Panc1 (cell line): Measurements from ENCODE around the gene SUPT3H. TPM values are rescaled to one million over a fixed set of nuclear protein-coding genes. Genes with fewer than 3 reads are reported as not detected.

Source experiments
- ATAC-seq: fragments of 200-7000 bp; cut with Tn5 transposase; 2 replicates; pipeline ENCODE4 v1.9.1; 2020; ENCODE audit warnings: mild to moderate bottlenecking, moderate library complexity
- BruUV-seq: library from RNA; stranded (reverse); fragments of 400-500 nt; replicated peaks from 2 replicates; lab custom pipeline; 2021; lab: Mats Ljungman, UMichigan
- CTCF ChIA-PET: fragments of 300-600 bp; sonication (Branson Sonifier 250); formaldehyde crosslinking; loops from one replicate; lab custom pipeline; 2022; ENCODE audit warnings: antibody characterized with exemption; lab: Charles Lee
- POLR2A ChIA-PET: fragments of 300-600 bp; sonication (Branson Sonifier 250); formaldehyde crosslinking; loops from one replicate; lab custom pipeline; 2022; ENCODE audit warnings: antibody characterized with exemption; lab: Charles Lee
- DNase-seq: peaks from one replicate; pipeline ENCODE4 v3.0.0-alpha.2; 2010; ENCODE audit warnings: low read depth, low spot score
- H3K27ac ChIP-seq: 2 replicates; pipeline ENCODE4 v1.5.1; 2011; ENCODE audit warnings: mild to moderate bottlenecking, low read length, inconsistent platforms
- H3K27me3 ChIP-seq: fragments of 200-500 bp; sonication (Bioruptor generic); 2 replicates; pipeline ENCODE4 v1.6.0; 2014; ENCODE audit warnings: low read length, inconsistent platforms; ENCODE audit not compliant: control insufficient read depth, insufficient read depth
- H3K36me3 ChIP-seq: fragments of 200-500 bp; sonication (Bioruptor generic); 2 replicates; pipeline ENCODE4 v1.5.1; 2014; ENCODE audit warnings: inconsistent platforms, mild to moderate bottlenecking, low read length, moderate library complexity; ENCODE audit not compliant: control insufficient read depth, insufficient read depth
- H3K4me1 ChIP-seq: 2 replicates; pipeline ENCODE4 v1.5.1; 2011; ENCODE audit warnings: inconsistent platforms, mild to moderate bottlenecking, low read length, moderate library complexity; ENCODE audit not compliant: control insufficient read depth, insufficient read depth
- H3K4me3 ChIP-seq, 2 experiments: 2 replicates each; pipeline ENCODE4 v1.5.1; 2011 to 2012; ENCODE audit warnings: low read depth in 2 of 2, low read length in 2 of 2, mild to moderate bottlenecking in 2 of 2, inconsistent platforms in 1 of 2, moderate library complexity in 1 of 2
- H3K9me3 ChIP-seq: fragments of 200-500 bp; sonication (Bioruptor generic); 2 replicates; pipeline ENCODE4 v1.5.1; 2014; ENCODE audit warnings: low read depth, mild to moderate bottlenecking, inconsistent platforms, low read length, moderate library complexity; ENCODE audit not compliant: control insufficient read depth, insufficient read depth
- POLR2AphosphoS5 ChIP-seq: IDR thresholded peaks from 2 replicates; pipeline ENCODE4 v1.6.1; 2012; ENCODE audit warnings: mild to moderate bottlenecking, low read depth, low read length, moderate library complexity
- REST ChIP-seq, 2 experiments: IDR thresholded peaks; 2 replicates each; pipeline ENCODE4 v1.6.1; 2011 to 2012; ENCODE audit warnings: low read depth in 2 of 2, control low read depth in 1 of 2, low read length in 1 of 2, mild to moderate bottlenecking in 1 of 2, moderate library complexity in 1 of 2; ENCODE audit not compliant: insufficient read depth in 1 of 2
- SIN3A ChIP-seq: IDR thresholded peaks from 2 replicates; pipeline ENCODE4 v1.6.1; 2012; ENCODE audit warnings: low read depth, mild to moderate bottlenecking, low read length, moderate library complexity, borderline replicate concordance; ENCODE audit not compliant: insufficient read depth
- TCF7L2 ChIP-seq: IDR thresholded peaks from 2 replicates; pipeline ENCODE4 v1.6.1; 2011; ENCODE audit warnings: mild to moderate bottlenecking, low read depth, low read length, inconsistent platforms
- in situ Hi-C: cut with HindIII; loops from 2 replicates; pipeline ENCODE4 v1.10.0; 2016; ENCODE audit warnings: low sequenced_read_pairs, low pct_unique_long_range_greater_than_20kb
- intact Hi-C: fragments of 100-400 bp; cut with micrococcal nuclease; formaldehyde crosslinking; loops from one replicate; pipeline ENCODE4 v1.10.0; 2022; ENCODE audit not compliant: unreplicated experiment
- total RNA-seq: library from RNA; stranded (reverse); gene quantifications from one replicate; pipeline ENCODE4 v1.2.1, GENCODE V29; 2021; ENCODE audit not compliant: unreplicated experiment
- TF ChIP-seq, protein P1 (sequence below): fragments of 450-650 bp; IDR thresholded peaks from 2 replicates; pipeline ENCODE4 v1.5.1; 2017; ENCODE audit warnings: mild to moderate bottlenecking

SUPT3H gene
- total RNA-seq, 1 experiment from 2014 or later: 11.0 TPM

GRCh38 chr6:44800784-44801592 is 576.7 kb downstream of the SUPT3H start:
- ATAC-seq (no peak), DNase-seq (no peak)
- TF ChIP-seq SIN3A: no peak
- TF ChIP-seq, protein P1, sequence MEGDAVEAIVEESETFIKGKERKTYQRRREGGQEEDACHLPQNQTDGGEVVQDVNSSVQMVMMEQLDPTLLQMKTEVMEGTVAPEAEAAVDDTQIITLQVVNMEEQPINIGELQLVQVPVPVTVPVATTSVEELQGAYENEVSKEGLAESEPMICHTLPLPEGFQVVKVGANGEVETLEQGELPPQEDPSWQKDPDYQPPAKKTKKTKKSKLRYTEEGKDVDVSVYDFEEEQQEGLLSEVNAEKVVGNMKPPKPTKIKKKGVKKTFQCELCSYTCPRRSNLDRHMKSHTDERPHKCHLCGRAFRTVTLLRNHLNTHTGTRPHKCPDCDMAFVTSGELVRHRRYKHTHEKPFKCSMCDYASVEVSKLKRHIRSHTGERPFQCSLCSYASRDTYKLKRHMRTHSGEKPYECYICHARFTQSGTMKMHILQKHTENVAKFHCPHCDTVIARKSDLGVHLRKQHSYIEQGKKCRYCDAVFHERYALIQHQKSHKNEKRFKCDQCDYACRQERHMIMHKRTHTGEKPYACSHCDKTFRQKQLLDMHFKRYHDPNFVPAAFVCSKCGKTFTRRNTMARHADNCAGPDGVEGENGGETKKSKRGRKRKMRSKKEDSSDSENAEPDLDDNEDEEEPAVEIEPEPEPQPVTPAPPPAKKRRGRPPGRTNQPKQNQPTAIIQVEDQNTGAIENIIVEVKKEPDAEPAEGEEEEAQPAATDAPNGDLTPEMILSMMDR: no peak
- TF ChIP-seq TCF7L2: no peak
- TF ChIP-seq POLR2AphosphoS5: no peak
- no peak for TF ChIP-seq REST (IDR thresholded peaks at IDR 0.05; ENCODE audit: insufficient read depth in 1 of 2, low read depth in 2 of 2, low read length in 1 of 2)
- Histone ChIP-seq H3K4me1 (no peaks in the 10 kb centered on the region), H3K27ac (no peak overlapping the region), H3K36me3 (no peaks in the 10 kb centered on the region), H3K27me3 (peaks cover 16% of the 10 kb centered on the region), H3K4me3 (no peak overlapping the region), H3K9me3 (no peaks in the 10 kb centered on the region)
- BruUV-seq: no TSS peak
- ChIA-PET CTCF (interaction anchor here (0.5 kb wide), 1 partner anchor 1489 kb away, joined by 3 read pairs; no protein-coding TSS in a partner anchor), POLR2A (interaction anchor here (0.6 kb wide), 1 partner anchor 227 kb away, joined by 3 read pairs; no protein-coding TSS in a partner anchor)
- in situ Hi-C loops: no loop called here
- intact Hi-C loops: no loop called here

DNA sequence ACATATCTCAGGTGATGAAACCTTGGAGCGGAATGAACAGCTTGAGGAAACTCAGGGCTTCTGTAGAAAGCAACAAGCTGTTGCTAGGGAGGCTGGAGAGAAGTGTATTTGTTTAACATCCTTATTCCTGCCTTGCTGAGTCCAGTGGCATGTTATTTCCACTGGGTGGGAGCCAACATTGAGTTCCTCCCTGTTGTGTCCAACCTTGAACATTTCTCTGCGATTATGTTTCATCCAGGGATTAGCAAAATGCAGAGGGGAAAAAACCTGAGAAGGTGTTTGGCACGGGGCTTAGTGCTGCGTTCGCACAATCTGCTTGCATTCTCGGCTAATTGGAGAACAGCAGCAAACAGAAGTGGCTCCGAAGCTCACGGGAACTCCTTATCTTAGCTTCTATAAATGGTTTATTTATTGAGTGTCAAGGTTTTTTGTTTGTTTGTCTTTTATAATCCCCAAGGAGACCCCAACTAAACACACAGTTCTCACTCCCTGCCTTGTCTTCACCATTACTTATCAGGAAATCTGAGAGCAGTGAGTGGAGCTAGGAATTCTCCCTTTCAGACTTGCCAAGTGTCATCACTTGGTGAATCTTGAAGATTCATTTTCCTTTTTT is 577.5 kb downstream of the SUPT3H start:
- Histone ChIP-seq H3K27me3 (peaks cover 16% of the 10 kb centered on the region), H3K9me3 (no peaks in the 10 kb centered on the region), H3K4me1 (no peaks in the 10 kb centered on the region), H3K27ac (no peak overlapping the region), H3K4me3 (no peak overlapping the region), H3K36me3 (no peaks in the 10 kb centered on the region)
- POLR2A ChIA-PET: no interaction called here
- ATAC-seq (no peak), DNase-seq (no peak)
- intact Hi-C loops (no loop called here), in situ Hi-C loops (no loop called here)
- BruUV-seq: no TSS peak
- CTCF ChIA-PET: no interaction called here
- TF ChIP-seq, protein P1: no peak
- TF ChIP-seq REST (IDR thresholded peaks at IDR 0.05; ENCODE audit: insufficient read depth in 1 of 2, low read depth in 2 of 2, low read length in 1 of 2) (no peak), SIN3A (no peak), TCF7L2 (no peak), POLR2AphosphoS5 (no peak)
